HG02852 (cell line): ENCODE data around the gene GPRASP1.
"Not testable (repeated sequence)": the region's sequence is repeated elsewhere in the genome, so short reads cannot be mapped to it uniquely, and the experiment has no call there.

Source experiments
- ATAC-seq: cut with Tn5 transposase; IDR thresholded peaks from one replicate; pipeline ENCODE4 v1.9.1; 2021; ENCODE audit warnings: mild to moderate bottlenecking, moderate library complexity; ENCODE audit not compliant: unreplicated experiment

Gene GPRASP1, protein sequence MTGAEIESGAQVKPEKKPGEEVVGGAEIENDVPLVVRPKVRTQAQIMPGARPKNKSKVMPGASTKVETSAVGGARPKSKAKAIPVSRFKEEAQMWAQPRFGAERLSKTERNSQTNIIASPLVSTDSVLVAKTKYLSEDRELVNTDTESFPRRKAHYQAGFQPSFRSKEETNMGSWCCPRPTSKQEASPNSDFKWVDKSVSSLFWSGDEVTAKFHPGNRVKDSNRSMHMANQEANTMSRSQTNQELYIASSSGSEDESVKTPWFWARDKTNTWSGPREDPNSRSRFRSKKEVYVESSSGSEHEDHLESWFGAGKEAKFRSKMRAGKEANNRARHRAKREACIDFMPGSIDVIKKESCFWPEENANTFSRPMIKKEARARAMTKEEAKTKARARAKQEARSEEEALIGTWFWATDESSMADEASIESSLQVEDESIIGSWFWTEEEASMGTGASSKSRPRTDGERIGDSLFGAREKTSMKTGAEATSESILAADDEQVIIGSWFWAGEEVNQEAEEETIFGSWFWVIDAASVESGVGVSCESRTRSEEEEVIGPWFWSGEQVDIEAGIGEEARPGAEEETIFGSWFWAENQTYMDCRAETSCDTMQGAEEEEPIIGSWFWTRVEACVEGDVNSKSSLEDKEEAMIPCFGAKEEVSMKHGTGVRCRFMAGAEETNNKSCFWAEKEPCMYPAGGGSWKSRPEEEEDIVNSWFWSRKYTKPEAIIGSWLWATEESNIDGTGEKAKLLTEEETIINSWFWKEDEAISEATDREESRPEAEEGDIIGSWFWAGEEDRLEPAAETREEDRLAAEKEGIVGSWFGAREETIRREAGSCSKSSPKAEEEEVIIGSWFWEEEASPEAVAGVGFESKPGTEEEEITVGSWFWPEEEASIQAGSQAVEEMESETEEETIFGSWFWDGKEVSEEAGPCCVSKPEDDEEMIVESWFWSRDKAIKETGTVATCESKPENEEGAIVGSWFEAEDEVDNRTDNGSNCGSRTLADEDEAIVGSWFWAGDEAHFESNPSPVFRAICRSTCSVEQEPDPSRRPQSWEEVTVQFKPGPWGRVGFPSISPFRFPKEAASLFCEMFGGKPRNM (N-terminal part only)

DNA sequence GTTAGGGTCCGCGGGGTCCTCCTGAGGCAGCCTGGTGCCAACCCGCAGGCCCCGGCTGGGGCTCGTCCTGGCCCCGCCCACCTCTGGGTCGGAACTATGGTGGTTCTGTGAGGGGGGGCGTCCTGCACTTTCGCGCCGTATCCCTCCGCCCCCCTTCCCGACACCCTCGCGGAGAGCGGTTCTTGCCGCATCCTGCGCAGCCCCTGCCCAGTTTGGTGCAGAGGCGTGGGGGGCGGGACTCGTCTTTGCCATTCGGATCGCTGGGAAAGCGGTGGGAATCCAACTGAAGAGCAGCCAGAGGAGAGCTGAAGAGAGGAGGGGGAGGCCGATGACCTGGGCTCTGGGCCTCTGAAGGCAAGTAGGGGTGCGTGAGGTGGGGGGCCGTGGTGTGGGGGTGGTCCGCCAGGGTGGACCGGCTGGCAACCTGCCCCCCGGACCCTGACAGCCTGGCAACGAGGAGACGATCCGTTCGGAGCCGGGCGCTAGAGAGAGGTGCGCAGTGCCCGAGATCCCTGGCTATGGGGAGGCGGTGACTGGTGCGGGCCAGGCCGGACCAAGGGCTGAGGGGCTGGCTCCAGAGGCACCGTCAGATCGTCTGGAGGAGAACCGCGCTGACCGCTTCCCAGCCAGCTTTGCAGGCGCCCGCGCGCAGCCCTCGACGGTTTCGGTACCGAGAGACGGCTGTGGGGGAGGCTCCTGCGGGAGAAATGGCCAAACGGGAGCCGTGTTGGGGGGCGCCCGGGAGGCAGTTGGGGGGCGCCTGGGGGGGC is at the start of gene GPRASP1:
GPRASP1 (plus strand) TSS at position 242 of the 770 bp plus-strand sequence. CDS start 2,431 bp downstream, outside the sequence.
- ATAC-seq, result no peak

DNA sequence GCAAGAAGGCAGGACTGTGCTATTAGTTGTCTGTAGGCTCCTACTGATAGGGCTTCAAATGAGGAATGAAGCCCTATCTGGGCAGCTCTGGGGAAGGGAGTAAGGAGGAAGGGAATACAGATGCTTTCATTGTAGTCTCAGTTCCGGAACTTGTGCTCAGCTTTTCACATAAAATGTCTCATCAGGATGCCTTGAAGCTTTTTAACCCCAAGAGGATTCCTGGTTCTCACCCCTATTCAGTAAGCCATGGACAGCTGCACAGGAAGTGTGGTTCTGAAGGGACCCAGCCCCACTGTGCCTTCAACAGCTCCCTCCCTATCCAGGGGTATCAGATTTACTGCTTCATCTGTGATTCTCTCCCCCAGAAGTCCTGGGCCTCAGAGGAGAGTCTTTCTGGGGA is 47.0 kb upstream of the GPRASP1 start:
- ATAC-seq, result no peak

GRCh38 chrX:102606115-102606514 is 45.2 kb upstream of the GPRASP1 start:
- ATAC-seq, result no peak

DNA sequence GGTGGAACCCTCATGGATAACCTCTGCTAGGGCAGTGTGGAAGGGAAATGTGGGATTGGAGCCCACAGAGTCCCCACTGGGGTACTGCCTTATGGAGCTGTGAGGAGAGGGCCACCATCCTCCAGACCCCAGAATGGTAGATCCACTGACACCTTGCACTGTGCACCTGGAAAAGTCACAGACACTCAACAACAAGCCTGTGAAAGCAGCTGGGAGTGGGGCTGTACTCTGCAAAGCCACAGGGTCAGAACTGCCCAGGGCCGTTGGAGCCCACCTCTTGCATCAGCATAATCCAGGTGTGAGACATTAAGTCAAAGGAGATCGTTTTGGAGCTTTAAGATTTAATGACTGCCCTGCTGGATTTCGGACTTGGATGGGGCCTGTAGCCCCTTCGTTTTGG is 40.4 kb upstream of the GPRASP1 start:
- no peak for ATAC-seq

GRCh38 chrX:102624105-102624504 is 27.2 kb upstream of the GPRASP1 start:
- ATAC-seq, result no peak

DNA sequence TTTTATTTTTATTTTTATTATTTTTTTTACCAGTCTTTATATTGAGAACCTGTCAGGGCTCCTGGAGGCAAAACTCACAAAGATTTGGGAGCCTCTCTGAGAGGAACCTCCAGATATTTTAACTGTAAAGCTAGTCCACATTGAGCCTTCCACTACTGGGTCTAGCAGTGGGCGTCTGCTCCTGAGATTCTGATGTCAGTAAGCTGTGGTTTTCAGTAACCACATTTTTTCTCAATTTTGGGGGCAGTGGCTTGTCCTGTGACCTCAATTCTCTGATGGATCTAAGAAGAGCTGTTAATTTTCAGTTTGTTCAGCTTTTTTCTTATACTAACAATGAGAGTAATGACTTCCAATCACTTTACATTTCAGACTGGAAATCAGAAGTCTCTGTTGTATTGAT is 23.6 kb upstream of the GPRASP1 start:
- no peak for ATAC-seq

DNA sequence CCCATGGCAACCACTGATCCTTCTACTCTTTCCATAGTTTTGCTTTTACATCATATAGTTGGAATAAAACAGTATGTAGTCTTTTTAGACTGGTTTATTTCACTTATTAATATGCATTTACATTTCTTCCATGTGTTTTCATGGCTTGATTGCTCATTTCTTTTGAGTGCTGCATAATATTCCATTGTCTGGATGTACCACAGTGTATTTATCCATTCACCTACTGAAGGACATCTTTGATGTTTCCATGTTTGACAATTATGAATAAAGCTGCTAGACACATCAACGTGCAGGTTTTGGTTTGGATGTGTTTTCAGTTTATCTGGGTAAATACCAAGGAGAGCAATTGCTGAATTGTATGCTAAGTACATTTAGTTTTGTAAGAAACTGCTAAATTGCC is 13.7 kb upstream of the GPRASP1 start:
- ATAC-seq, result no peak

DNA sequence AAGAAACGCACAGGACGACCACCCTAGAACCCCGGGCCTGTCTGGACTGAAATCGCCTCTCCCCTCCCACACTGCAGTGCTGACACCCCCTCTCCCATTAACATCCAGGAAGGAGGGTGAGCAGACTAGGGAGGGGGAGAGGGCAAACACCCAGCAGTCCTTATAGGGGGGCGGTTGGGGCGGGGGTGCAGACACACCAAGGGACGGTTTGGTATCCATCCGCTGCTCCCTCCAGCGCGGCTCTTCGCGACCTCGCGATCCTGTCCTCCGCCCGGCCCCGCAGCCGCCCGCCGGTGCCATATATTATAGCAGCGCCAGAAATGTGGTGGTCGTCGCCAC is 411 bp upstream of the GPRASP1 start:
- no peak for ATAC-seq

DNA sequence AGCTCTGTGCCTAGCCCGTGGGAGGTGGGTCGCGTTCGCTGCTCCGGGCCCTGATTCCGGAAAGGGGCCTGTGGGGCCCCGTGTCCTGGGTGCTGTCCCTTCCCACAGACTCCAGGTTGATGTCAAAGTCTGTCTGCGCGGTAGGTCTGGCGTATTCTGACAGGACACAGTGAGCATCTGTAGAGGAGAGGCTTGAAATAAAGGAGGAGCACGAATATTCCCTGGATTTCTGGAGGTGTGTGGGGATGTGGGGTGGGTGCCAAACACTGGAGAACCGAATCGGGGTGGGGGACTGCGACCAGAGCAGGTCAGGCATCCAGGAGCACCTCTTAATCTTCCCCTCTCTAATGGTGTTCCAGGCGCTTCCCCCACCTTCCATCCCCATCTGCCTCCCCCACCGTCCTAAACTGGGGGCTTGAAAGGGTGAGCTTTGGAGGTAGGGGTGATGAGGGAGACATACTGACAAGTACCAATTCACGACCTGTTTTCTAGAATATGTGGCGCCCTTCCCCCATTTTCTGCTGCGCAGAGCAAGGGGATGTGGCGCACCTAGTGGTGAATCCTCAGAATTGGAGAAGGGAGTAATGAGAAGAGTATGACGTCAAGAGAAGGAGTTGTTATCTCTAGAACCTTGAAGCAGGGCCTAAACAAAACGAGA is 877 bp downstream of the GPRASP1 start:
- no peak for ATAC-seq

DNA sequence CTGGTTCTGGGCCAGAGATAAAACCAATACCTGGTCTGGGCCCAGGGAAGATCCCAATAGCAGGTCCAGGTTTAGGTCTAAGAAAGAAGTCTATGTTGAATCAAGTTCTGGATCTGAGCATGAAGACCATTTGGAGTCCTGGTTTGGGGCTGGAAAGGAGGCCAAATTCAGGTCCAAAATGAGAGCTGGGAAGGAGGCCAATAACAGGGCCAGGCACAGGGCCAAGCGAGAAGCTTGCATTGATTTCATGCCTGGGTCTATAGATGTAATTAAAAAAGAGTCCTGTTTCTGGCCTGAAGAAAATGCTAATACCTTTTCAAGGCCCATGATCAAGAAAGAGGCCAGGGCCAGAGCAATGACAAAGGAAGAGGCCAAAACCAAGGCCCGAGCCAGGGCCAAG is 3.4 kb downstream of the GPRASP1 start:
- no peak for ATAC-seq

GRCh38 chrX:102658556-102658955 is 7.3 kb downstream of the GPRASP1 start:
- no peak for ATAC-seq

DNA sequence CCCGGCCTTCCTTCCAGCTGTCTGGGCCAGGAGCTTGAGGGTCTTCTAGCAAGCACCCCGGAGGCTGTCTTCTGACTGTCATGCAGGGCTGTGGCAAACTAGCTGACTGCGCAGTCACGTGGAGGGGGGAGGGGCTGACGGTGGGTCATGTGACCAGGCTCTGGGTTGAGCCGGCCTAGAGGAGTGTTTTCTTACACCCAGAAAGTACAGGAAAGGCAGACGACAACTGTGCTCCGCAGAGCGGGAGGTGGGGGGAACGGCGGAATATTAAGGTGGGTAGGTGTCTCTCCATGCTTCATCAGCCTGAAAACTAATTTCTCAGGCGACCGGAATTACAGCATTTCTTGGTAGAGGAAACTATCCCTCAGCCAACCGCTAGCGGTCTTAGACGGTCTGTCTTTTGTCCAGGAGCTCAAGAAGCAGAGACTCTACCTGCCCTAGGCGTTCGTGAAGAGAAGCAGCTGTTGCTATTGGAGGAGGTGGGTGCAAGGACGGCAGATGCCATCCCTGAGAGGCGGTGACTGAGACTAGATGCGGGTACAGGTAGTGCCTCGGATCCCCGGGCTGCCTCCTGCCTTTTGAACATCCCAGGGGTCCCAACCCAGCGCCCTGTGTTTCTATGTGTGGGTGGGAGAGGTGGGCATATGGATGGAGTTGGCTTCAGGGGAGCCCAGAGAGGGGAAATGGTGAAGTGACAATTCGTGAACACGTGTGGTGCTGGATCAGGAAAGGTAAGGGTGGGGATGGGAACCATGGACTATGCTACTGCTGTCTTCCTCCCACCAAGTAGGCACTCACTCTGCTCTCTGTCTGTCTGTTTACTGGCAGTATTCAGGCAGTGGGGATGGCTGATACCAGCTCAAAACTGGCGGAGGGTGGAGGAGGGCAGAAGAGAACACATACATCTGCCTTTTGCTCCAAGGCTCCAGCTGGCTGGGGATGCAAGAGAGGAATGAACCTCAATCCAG is 8.8 kb downstream of the GPRASP1 start:
- ATAC-seq, result peak; percentile 97

DNA sequence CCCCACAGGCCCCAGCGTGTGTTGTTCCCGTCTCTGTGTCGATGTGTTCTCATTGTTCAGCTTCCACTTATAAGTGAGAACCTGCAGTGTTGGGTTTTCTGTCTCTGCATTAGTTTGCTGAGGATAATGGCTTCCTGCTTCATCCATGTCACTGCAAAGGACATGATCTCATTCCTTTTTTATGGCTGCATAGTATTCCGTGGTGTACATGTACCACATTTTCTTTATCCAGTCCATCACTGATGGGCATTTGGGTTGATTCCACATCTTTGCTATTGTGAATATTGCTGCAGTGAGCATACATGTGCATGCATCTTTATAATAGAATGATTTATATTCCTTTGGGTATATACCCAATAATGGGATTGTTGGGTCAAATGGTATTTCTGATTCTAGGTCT is 12.5 kb downstream of the GPRASP1 start:
- ATAC-seq, result not testable (repeated sequence)

DNA sequence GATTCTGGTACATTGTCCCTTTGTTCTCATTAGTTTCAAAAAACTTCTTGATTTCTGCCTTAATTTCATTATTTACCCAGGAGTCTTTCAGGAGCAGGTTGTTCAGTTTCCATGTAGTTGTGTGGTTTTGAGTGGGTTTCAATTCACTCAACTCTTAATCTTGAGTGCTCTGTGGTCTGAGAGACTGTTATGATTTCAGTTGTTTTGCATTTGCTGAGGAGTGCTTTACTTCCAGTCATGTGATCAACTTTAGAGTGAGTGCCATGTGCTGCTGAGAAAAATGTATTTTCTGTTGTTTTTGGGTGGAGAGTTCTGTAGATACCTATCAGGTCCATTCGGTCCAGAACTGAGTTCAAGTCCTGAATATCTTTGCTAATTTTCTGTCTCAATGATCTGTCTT is 15.8 kb downstream of the GPRASP1 start:
- not testable (repeated sequence) for ATAC-seq

DNA sequence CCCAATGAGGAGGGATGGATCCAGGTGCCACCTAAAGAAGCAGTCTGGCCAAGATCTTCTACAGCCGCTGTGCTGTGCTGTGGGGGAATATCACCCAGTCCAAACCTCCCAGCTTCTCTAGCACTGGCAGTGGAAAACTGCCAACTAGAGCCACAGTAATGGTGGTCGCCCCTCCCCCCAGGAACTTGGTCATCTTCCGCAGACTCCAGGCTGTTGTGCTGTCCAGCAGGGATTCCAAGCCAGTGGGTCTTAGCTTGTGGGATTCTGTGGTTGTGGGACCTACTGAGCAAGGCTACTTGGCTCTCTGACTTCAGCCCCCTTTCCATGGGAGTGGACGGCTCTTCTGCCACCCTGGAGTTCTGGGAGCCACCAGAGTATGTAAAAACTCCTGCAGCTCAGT is 18.2 kb downstream of the GPRASP1 start:
- ATAC-seq, result no peak

DNA sequence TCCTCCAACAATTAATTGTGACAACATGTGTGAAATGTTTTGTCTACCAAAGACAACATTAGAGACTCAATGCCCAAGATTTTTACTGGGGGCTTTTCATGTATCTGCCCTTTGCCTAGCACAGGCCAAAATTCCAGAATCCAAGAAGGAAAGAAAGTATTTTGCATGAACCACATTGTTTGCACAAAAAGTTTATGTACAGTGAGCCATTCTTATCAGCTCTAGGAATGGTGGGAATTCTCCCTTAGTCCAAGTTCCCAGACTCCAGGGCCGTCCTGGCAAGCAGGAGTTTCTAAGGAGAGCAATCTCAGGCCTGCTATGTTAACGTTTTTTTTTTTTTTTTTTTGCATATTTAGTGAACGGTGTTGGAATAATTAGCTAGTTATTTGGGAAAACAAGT is 21.6 kb downstream of the GPRASP1 start:
- no peak for ATAC-seq

DNA sequence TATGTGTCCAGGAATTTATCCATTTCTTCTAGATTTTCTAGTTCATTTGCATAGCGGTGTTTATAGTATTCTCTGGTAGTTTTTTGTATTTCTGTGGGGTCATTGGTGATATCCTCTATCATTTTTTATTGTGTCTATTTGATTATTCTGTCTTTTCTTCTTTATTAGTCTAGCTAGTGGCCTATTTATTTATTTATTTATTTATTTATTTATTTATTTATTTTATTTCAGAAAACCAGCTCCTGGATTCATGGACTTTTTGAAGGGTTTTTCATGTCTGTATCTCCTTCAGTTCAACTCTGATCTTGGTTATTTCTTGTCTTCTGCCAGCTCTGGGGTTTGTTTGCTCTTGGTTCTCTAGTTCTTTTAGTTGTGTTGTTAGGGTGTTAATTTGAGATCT is 26.2 kb downstream of the GPRASP1 start:
- ATAC-seq, result not testable (repeated sequence)

DNA sequence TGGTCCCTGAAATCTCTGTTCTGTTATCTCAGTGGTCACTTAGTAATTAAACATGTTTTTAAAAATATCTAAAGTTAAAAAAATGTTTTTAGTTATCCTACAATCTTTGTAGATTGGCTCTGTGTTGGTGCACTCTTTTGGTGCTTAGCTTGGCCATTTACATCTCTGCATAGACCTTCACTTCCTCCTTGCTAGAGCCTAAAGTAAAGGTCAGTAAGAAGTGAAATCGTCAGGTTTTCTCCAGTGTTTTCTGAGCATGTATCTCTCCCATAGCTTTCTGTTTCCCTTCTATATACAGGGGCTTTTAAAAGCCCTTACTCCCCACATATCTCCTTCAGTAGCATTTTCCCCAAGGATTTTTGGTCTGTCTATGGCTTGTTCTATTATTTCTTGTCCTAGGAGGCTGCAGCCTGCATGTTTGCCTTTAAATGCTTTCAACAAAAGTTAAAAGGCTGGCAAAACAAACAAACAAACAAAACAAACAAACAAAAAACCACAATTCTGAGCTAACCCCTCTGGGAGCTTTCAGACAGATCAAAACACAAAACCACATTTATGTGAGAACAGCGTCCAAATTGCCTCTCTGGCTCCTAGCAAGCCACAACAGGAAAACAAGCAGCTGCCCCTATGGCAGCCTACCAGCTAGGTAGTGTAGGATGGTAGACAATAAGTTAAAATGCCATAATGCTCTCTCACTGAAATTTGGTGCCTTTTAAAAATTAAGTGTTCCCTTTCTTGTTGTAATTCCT is 33.7 kb downstream of the GPRASP1 start:
- no peak for ATAC-seq

- no peak for ATAC-seq
Observed at GRCh38 chrX:102694749-102695148, 43.5 kb downstream of the GPRASP1 start.
